ENCODE results near the gene KCNH8. TPM values are rescaled to one million over a fixed set of nuclear protein-coding genes. Genes with fewer than 3 reads are reported as not detected.

KCNH8 gene
- total RNA-seq, 2 experiments from 2014 or later, result not detected

GRCh38 chr3:19104459-19104858 lies 43.9 kb upstream of the KCNH8 start:
- Mint-ChIP-seq H3K36me3 (ENCODE audit: low read depth) (no peaks in the 10 kb centered on the region), H3K9me3 (peaks cover 2% of the 10 kb centered on the region), H3K4me1 (ENCODE audit: low read depth) (no peaks in the 10 kb centered on the region), H3K27ac (no peak overlapping the region), H3K27me3 (peaks cover 16% of the 10 kb centered on the region), H3K4me3 (no peak overlapping the region)
- Histone ChIP-seq H3K4me3 (ENCODE audit: low read length) (no peak overlapping the region), H3K27me3 (ENCODE audit: control insufficient read depth in 1 of 2, insufficient read depth in 2 of 2, low read length in 2 of 2) (no peaks in the 10 kb centered on the region), H3K4me1 (ENCODE audit: insufficient read depth, low read length) (no peaks in the 10 kb centered on the region), H3K9me3 (ENCODE audit: control insufficient read depth in 1 of 2, insufficient read depth in 1 of 2, low read length in 2 of 2) (peaks cover 0 to 15% of the 10 kb centered on the region in 2 experiments), H3K27ac (ENCODE audit: low read depth in 1 of 2, low read length in 2 of 2) (no peak overlapping the region), H3K36me3 (ENCODE audit: insufficient read depth, low read length) (no peaks in the 10 kb centered on the region)
- ATAC-seq (ENCODE audit: poor library complexity), result no peak
- TF ChIP-seq, protein P1, sequence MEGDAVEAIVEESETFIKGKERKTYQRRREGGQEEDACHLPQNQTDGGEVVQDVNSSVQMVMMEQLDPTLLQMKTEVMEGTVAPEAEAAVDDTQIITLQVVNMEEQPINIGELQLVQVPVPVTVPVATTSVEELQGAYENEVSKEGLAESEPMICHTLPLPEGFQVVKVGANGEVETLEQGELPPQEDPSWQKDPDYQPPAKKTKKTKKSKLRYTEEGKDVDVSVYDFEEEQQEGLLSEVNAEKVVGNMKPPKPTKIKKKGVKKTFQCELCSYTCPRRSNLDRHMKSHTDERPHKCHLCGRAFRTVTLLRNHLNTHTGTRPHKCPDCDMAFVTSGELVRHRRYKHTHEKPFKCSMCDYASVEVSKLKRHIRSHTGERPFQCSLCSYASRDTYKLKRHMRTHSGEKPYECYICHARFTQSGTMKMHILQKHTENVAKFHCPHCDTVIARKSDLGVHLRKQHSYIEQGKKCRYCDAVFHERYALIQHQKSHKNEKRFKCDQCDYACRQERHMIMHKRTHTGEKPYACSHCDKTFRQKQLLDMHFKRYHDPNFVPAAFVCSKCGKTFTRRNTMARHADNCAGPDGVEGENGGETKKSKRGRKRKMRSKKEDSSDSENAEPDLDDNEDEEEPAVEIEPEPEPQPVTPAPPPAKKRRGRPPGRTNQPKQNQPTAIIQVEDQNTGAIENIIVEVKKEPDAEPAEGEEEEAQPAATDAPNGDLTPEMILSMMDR (IDR thresholded peaks at IDR 0.05), result no peak
- DNase-seq, result no peak
- ChIA-PET CTCF (no interaction called here), POLR2A (no interaction called here)
- intact Hi-C loops (cut with DNase I, micrococcal nuclease), result no loop called here

DNA sequence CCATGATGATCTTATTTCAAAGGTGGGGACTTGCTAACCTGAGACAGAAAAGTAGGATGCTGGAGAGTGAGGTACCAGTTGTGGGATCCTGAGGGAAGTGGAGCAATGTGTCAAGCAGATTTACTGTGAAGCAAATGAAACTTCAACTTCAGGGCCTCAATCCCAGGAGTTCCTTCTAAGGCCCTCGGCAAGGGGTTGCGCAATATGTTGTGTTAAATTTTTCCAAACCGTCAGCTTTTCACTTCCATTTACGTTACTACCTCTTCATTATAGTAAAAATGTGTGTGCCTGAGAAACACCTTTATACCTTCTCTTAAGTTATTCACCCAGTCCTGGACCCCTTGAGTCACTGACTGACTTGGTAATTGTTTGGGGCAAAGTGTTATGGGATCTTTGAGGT lies 42.5 kb upstream of the KCNH8 start:
- H3K4me3 ChIP-seq (ENCODE audit: low read length), result no peak overlapping the region
- peaks cover 2% of the 10 kb centered on the region for H3K9me3 Mint-ChIP-seq
- ChIA-PET POLR2A (no interaction called here), CTCF (no interaction called here)
- no peaks in the 10 kb centered on the region for H3K36me3 Mint-ChIP-seq (ENCODE audit: low read depth)
- TF ChIP-seq, protein P1 (IDR thresholded peaks at IDR 0.05), result no peak
- DNase-seq (no peak), ATAC-seq (ENCODE audit: poor library complexity) (no peak)
- H3K4me3 Mint-ChIP-seq, result no peak overlapping the region
- H3K27ac Mint-ChIP-seq, result no peak overlapping the region
- H3K4me1 Mint-ChIP-seq (ENCODE audit: low read depth), result no peaks in the 10 kb centered on the region
- no peak overlapping the region for H3K27ac ChIP-seq (ENCODE audit: low read depth in 1 of 2, low read length in 2 of 2)
- intact Hi-C loops (cut with DNase I, micrococcal nuclease), result no loop called here
- H3K9me3 ChIP-seq (ENCODE audit: control insufficient read depth in 1 of 2, insufficient read depth in 1 of 2, low read length in 2 of 2), result peaks cover 0 to 15% of the 10 kb centered on the region in 2 experiments
- no peaks in the 10 kb centered on the region for H3K36me3 ChIP-seq (ENCODE audit: insufficient read depth, low read length)
- no peaks in the 10 kb centered on the region for H3K4me1 ChIP-seq (ENCODE audit: insufficient read depth, low read length)
- peaks cover 16% of the 10 kb centered on the region for H3K27me3 Mint-ChIP-seq
- no peaks in the 10 kb centered on the region for H3K27me3 ChIP-seq (ENCODE audit: control insufficient read depth in 1 of 2, insufficient read depth in 2 of 2, low read length in 2 of 2)

DNA sequence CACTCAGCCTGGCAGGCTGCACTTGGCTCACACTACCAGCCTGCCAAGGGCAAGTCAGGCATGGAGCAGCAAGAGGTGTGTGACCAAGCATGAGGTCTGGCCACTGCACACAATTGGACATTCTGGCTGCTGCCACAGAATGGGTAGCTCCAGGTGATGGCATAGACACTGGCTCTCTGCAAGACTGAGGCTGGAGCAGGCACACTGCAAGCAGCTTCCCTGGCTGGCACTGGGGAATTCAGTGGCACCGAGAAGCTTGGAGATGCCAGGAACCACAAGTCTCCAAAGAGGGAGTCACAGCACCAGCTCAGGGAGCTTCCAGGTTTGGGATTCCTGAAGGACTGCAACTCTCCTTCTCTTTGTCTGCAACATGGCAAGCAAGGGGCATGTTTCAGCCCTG lies 42.0 kb upstream of the KCNH8 start:
- Mint-ChIP-seq H3K4me3 (no peak overlapping the region), H3K4me1 (ENCODE audit: low read depth) (no peaks in the 10 kb centered on the region), H3K9me3 (peaks cover 2% of the 10 kb centered on the region), H3K36me3 (ENCODE audit: low read depth) (no peaks in the 10 kb centered on the region), H3K27ac (no peak overlapping the region), H3K27me3 (peaks cover 16% of the 10 kb centered on the region)
- H3K27ac ChIP-seq (ENCODE audit: low read depth in 1 of 2, low read length in 2 of 2), result no peak overlapping the region
- ChIA-PET POLR2A (no interaction called here), CTCF (no interaction called here)
- H3K9me3 ChIP-seq (ENCODE audit: control insufficient read depth in 1 of 2, insufficient read depth in 1 of 2, low read length in 2 of 2), result peaks cover 0 to 15% of the 10 kb centered on the region in 2 experiments
- DNase-seq (no peak), ATAC-seq (ENCODE audit: poor library complexity) (no peak)
- H3K4me1 ChIP-seq (ENCODE audit: insufficient read depth, low read length), result no peaks in the 10 kb centered on the region
- no peaks in the 10 kb centered on the region for H3K27me3 ChIP-seq (ENCODE audit: control insufficient read depth in 1 of 2, insufficient read depth in 2 of 2, low read length in 2 of 2)
- no peak overlapping the region for H3K4me3 ChIP-seq (ENCODE audit: low read length)
- intact Hi-C loops (cut with DNase I, micrococcal nuclease), result no loop called here
- H3K36me3 ChIP-seq (ENCODE audit: insufficient read depth, low read length), result no peaks in the 10 kb centered on the region
- TF ChIP-seq, protein P1 (IDR thresholded peaks at IDR 0.05), result no peak
